ENCODE results near the gene BTLA.
"Not testable (repeated sequence)": the region's sequence is repeated elsewhere in the genome, so short reads cannot be mapped to it uniquely, and the experiment has no call there.

BTLA gene

GRCh38 chr3:112481302-112481721 is 18.0 kb downstream of the BTLA start:
- Mint-ChIP-seq H3K4me1 (ENCODE audit: low read depth in 2 of 2) (peaks cover 24 to 36% of the 10 kb centered on the region in 2 donors), H3K36me3 (ENCODE audit: insufficient read depth) (peaks cover 15% of the 10 kb centered on the region), H3K9me3 (peaks cover 0 to 2% of the 10 kb centered on the region in 2 donors), H3K27ac (peak overlapping the region; percentile 27 to 75), H3K27me3 (no peaks in the 10 kb centered on the region), H3K4me3 (no peak overlapping the region)
- ATAC-seq (replicated peaks) (no peak), DNase-seq (no peak)

- Mint-ChIP-seq H3K27ac (no peak overlapping the region), H3K9me3 (peaks cover 0 to 2% of the 10 kb centered on the region in 2 donors), H3K27me3 (no peaks in the 10 kb centered on the region), H3K36me3 (ENCODE audit: insufficient read depth) (peaks cover 13% of the 10 kb centered on the region), H3K4me3 (no peak overlapping the region), H3K4me1 (ENCODE audit: low read depth in 2 of 2) (peaks cover 38 to 39% of the 10 kb centered on the region in 2 donors)
- ATAC-seq (replicated peaks): no peak
- no peak for DNase-seq
Observed at GRCh38 chr3:112477891-112478290, 21.4 kb downstream of the BTLA start.

DNA sequence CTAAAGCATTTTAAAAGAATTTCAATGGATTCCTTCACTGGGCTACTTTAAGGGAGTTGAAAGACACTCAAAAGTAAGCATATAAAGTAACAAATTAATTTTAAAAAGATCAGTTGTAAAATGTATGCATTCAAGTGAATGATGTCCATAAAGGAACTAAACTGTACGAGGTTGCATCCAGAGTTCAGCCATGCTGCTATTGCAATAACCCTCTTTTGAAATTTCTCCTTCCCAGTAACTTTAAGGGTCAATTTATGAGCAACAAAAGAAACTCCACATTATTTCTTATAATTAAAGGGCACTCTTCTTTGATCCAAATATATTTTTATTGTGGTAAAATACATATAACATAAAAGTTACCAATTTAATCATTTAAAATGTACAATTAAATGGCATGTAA is 22.9 kb downstream of the BTLA start:
- H3K4me1 Mint-ChIP-seq (ENCODE audit: low read depth in 2 of 2): peaks cover 36 to 40% of the 10 kb centered on the region in 2 donors
- H3K27ac Mint-ChIP-seq: no peak overlapping the region
- H3K36me3 Mint-ChIP-seq (ENCODE audit: insufficient read depth): peaks cover 13% of the 10 kb centered on the region
- H3K4me3 Mint-ChIP-seq: no peak overlapping the region
- ATAC-seq (replicated peaks) (no peak), DNase-seq (no peak)
- no peaks in the 10 kb centered on the region for H3K27me3 Mint-ChIP-seq
- H3K9me3 Mint-ChIP-seq: peaks cover 0 to 2% of the 10 kb centered on the region in 2 donors

DNA sequence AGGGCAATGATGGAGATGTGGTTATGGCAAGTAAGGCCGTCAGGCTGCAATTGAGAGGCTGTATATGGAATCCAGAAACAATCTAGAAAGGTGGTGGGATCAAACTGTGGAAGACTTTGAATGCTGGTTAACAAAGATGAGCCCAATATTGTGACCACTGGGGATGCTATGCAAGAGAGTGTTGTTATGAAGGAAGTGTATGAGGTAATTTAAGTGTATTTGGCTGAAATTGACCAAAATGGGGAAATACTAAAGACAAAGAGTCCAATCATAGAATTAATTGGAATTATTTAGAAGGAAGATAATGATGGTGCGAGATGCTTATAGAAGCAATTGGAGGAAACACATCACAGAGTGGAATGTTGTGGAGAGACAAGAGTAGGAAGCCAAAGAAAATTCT is 24.5 kb downstream of the BTLA start:
- Mint-ChIP-seq H3K4me3 (no peak overlapping the region), H3K27me3 (no peaks in the 10 kb centered on the region), H3K9me3 (no peaks in the 10 kb centered on the region), H3K27ac (peak overlapping the region in 1 of 2 donors; percentile 19), H3K36me3 (ENCODE audit: insufficient read depth) (peaks cover 13% of the 10 kb centered on the region), H3K4me1 (ENCODE audit: low read depth in 2 of 2) (peaks cover 40 to 41% of the 10 kb centered on the region in 2 donors)
- no peak for DNase-seq
- ATAC-seq (replicated peaks): no peak

- peaks cover 40 to 46% of the 10 kb centered on the region in 2 donors for H3K4me1 Mint-ChIP-seq (ENCODE audit: low read depth in 2 of 2)
Observed at GRCh38 chr3:112472691-112473090, 26.6 kb downstream of the BTLA start.

DNA sequence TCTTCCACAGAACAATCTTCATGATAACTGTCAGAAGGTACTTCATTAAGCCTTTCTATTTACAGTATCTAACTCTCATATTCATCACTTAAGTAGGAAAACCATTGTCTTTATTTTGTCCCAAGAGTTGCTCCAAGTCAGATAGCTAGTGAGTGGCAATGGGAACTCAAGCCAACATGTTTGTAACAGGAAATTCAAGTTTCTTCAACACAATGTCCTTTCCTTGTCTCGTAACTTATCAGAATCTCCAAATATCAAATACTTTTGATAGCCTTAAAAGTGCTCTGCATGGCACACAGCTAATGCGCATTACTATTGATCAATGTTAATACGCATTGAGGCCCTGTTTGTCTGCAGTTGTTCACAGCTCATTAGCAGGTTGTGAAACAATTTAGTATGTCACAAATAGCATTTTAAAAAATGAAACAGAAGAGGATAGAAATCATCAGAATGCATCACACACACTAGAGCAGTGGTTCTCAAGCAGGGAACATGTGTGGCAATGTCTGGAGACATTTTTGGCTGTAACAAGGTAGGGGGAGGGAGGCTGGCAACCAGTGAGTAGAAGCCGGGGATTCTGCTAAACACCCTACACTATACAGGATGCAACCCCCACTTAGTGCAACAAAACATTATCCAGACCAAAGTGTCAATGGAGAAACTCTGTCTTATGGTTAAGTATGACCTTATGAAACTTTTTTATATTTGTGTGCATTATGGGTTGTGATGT is 27.5 kb downstream of the BTLA start:
- Mint-ChIP-seq H3K27ac (peak overlapping the region in 1 of 2 donors; percentile 39), H3K27me3 (no peaks in the 10 kb centered on the region), H3K9me3 (no peaks in the 10 kb centered on the region), H3K4me1 (ENCODE audit: low read depth in 2 of 2) (peaks cover 40 to 49% of the 10 kb centered on the region in 2 donors), H3K36me3 (ENCODE audit: insufficient read depth) (peaks cover 3% of the 10 kb centered on the region), H3K4me3 (peak overlapping the region; percentile 15 to 23)
- peak; percentile 18 for ATAC-seq (replicated peaks)
- no peak for DNase-seq

More at GRCh38 chr3:112472691-112473090, 26.6 kb downstream of the BTLA start:
- Mint-ChIP-seq H3K27ac (no peak overlapping the region), H3K9me3 (no peaks in the 10 kb centered on the region), H3K36me3 (ENCODE audit: insufficient read depth) (peaks cover 3% of the 10 kb centered on the region), H3K27me3 (no peaks in the 10 kb centered on the region), H3K4me3 (peak overlapping the region in 1 of 2 donors; percentile 70)
- no peak for DNase-seq
- ATAC-seq (replicated peaks): no peak

- Mint-ChIP-seq H3K36me3 (ENCODE audit: insufficient read depth) (peaks cover 3% of the 10 kb centered on the region), H3K4me3 (peak overlapping the region in 1 of 2 donors; percentile 3), H3K9me3 (no peaks in the 10 kb centered on the region), H3K4me1 (ENCODE audit: low read depth in 2 of 2) (peaks cover 40 to 49% of the 10 kb centered on the region in 2 donors), H3K27me3 (no peaks in the 10 kb centered on the region), H3K27ac (peak overlapping the region in 1 of 2 donors; percentile 51)
- DNase-seq (no peak), ATAC-seq (replicated peaks) (no peak)
Observed at GRCh38 chr3:112470788-112471187, 28.5 kb downstream of the BTLA start.

GRCh38 chr3:112469671-112470070 is 29.6 kb downstream of the BTLA start:
- ATAC-seq (replicated peaks) (no peak), DNase-seq (no peak)
- Mint-ChIP-seq H3K4me1 (ENCODE audit: low read depth in 2 of 2) (peaks cover 43 to 52% of the 10 kb centered on the region in 2 donors), H3K27me3 (no peaks in the 10 kb centered on the region), H3K4me3 (no peak overlapping the region), H3K27ac (no peak overlapping the region), H3K36me3 (ENCODE audit: insufficient read depth) (peaks cover 3% of the 10 kb centered on the region), H3K9me3 (no peaks in the 10 kb centered on the region)

DNA sequence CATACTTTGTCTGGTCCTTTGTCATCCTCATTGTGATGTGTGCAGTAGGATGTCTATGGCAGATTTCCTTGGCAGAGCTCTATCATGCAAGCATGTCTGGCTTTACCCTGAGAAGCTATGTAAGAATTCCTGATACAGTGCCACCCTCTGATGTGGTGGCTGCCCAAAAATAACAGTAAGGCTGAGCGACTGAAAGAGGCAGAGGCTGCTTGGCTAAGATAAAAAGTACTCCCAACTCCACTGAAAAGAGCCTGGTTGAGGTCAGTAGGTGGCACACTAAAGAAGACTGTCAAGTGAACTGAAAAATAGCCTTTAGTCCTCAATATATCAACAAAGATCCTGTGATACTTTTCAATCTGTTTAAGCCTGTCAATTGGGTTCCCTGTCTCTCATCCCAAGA is 31.7 kb downstream of the BTLA start:
- H3K4me3 Mint-ChIP-seq: no peak overlapping the region
- DNase-seq (no peak), ATAC-seq (replicated peaks) (no peak)
- no peak overlapping the region for H3K27ac Mint-ChIP-seq
- peaks cover 51 to 55% of the 10 kb centered on the region in 2 donors for H3K4me1 Mint-ChIP-seq (ENCODE audit: low read depth in 2 of 2)
- no peaks in the 10 kb centered on the region for H3K27me3 Mint-ChIP-seq
- H3K36me3 Mint-ChIP-seq (ENCODE audit: insufficient read depth): no peaks in the 10 kb centered on the region
- no peaks in the 10 kb centered on the region for H3K9me3 Mint-ChIP-seq

DNA sequence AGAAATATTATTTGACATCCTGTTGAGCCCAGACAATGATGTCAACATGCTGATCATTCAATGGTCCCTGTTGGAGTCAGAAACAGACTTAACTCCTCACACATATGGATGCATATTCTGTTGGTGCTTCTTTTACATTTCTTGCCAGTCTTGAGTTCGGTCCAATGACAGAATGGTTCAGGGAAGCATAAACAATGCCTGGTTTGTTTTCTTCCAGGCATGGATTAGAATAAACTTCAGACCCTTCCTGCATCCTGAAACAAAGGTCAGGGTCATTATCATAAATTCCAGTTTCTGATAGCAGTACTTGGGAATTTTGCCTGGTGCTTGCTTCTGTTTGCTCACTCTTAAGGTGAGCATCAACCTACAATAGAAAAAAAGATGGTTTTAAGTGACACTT is 33.3 kb downstream of the BTLA start:
- Mint-ChIP-seq H3K4me1 (ENCODE audit: low read depth in 2 of 2) (peaks cover 45 to 46% of the 10 kb centered on the region in 2 donors), H3K27ac (no peak overlapping the region), H3K27me3 (no peaks in the 10 kb centered on the region), H3K9me3 (no peaks in the 10 kb centered on the region), H3K4me3 (no peak overlapping the region), H3K36me3 (ENCODE audit: insufficient read depth) (no peaks in the 10 kb centered on the region)
- no peak for ATAC-seq (replicated peaks)
- DNase-seq: no peak

DNA sequence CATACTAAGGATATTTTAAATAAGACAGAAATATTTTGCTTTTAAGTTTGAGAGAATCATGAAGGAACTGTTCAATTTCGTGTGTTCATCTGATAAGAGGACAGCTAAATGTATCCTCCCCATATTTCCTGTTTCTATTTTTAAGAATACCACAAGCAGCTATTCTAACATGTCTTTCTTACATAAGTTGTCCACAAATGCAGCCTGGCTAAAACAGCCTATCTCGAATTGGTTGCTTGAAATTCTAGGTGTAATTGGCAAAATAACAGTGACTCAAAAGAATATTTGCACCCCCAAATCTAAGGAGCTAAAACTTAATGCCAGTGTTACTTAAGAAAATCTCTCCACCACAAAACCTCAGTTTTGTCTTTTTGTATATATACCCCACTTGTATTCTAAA is 35.0 kb downstream of the BTLA start:
- ATAC-seq (replicated peaks): peak; percentile 83
- no peaks in the 10 kb centered on the region for H3K36me3 Mint-ChIP-seq (ENCODE audit: insufficient read depth)
- H3K27me3 Mint-ChIP-seq: no peaks in the 10 kb centered on the region
- H3K9me3 Mint-ChIP-seq: no peaks in the 10 kb centered on the region
- peaks cover 49 to 54% of the 10 kb centered on the region in 2 donors for H3K4me1 Mint-ChIP-seq (ENCODE audit: low read depth in 2 of 2)
- H3K4me3 Mint-ChIP-seq: peak overlapping the region; percentile 44 to 61
- DNase-seq: no peak
- H3K27ac Mint-ChIP-seq: peak overlapping the region; percentile 69 to 87

DNA sequence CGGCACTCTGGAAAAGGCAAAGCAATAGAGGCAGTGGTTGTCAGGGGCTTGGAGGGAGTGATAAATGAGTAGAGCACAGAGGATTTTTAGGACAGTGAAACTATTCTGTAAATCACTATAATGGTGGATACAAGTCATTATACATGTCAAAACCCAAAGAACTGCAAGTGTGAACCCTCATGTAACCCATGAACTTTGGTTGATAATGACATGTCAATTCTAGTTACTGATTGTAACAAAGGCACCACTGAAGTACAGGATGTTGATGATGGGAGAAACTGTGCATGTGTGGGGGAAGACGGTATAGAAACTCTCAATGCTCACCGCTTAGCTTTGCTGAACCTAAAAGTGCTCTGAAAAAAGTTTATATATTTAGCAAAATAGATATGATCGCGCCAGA is 36.0 kb downstream of the BTLA start:
- Mint-ChIP-seq H3K27me3 (no peaks in the 10 kb centered on the region), H3K4me1 (ENCODE audit: low read depth in 2 of 2) (peaks cover 48 to 55% of the 10 kb centered on the region in 2 donors), H3K27ac (peak overlapping the region in 1 of 2 donors; percentile 2), H3K4me3 (peak overlapping the region; percentile 22 to 44), H3K9me3 (no peaks in the 10 kb centered on the region), H3K36me3 (ENCODE audit: insufficient read depth) (no peaks in the 10 kb centered on the region)
- peak; percentile 13 for ATAC-seq (replicated peaks)
- DNase-seq: no peak

DNA sequence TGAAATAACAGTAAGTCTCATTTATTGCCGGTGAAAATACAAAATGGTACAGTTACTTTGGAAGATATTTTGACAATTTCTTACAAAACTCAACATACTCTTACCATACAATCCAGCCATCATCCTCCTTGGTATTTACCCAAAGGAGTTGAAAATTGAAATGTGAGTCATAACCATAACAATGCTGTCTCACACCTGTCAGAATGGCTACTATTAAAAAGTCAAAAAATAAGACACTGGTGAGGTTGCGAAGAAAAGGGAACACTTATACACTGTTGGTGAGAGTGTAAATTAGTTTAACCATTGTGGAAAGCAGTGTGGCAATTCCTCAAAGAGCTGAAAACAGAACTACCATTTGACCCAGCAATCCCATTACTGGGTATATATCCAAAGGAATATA is 37.5 kb downstream of the BTLA start:
- not testable (repeated sequence) for DNase-seq; H3K36me3 Mint-ChIP-seq (ENCODE audit: insufficient read depth); ATAC-seq (replicated peaks); H3K27me3 Mint-ChIP-seq; H3K4me3 Mint-ChIP-seq; H3K9me3 Mint-ChIP-seq
- H3K4me1 Mint-ChIP-seq (ENCODE audit: low read depth in 2 of 2): peaks cover 49 to 55% of the 10 kb centered on the region in 2 donors
- H3K27ac Mint-ChIP-seq: peak overlapping the region in 1 of 2 donors; percentile 75

- DNase-seq (no peak), ATAC-seq (replicated peaks) (no peak)
- Mint-ChIP-seq H3K27me3 (no peaks in the 10 kb centered on the region), H3K9me3 (no peaks in the 10 kb centered on the region), H3K27ac (peak overlapping the region; percentile 75 to 89), H3K4me3 (peak overlapping the region; percentile 62 to 70), H3K4me1 (ENCODE audit: low read depth in 2 of 2) (peaks cover 49 to 54% of the 10 kb centered on the region in 2 donors), H3K36me3 (ENCODE audit: insufficient read depth) (no peaks in the 10 kb centered on the region)
Observed at GRCh38 chr3:112460519-112461195, 38.6 kb downstream of the BTLA start.

Data from effector memory CD8-positive, alpha-beta T cell (primary cell).